GM12874 (cell line): ENCODE measurements around the gene CHCHD4.

Source experiments
- CTCF ChIP-seq: IDR thresholded peaks from 2 replicates; pipeline ENCODE4 v1.5.1; 2011; ENCODE audit warnings: low read depth, mild to moderate bottlenecking, control low read depth, low read length, moderate library complexity; ENCODE audit not compliant: insufficient read depth

Gene CHCHD4

DNA sequence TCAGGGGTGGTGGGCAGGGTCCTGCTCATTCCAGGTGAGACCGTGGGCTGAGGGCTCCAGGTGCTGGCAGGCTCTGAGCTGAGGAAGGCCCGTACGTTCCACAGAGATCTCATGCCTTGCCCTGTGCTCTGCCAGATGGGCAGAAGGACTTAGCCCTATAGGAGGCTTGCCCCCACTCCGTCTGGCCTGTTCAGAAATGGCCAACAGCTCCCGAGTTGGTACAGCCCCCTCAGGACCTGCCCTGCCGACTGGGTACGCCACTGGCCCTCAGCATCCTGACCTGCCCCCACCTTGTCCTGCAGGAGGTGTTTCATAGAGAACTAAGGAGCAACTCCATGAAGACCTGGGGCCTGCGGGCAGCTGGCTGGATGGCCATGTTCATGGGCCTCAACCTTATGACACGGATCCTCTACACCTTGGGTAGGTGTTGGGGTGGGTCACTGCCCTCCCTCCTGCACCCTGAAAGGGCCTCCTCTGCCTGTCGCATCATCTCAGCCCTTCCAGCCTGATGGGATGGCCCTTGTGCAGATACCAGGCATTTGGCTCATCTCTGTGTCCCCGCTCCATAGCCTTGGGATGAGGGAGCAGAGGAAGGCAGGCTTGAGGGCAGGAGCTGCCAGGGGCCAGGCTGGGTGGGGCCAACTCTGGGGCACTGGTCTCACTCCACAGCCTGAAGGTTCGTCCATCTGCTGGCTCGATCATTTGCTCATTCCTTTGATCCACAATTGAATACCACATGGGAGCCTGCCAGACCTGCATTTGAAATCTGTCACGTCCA, 14.4 kb upstream of the CHCHD4 start:
- no peak for TF ChIP-seq CTCF

DNA sequence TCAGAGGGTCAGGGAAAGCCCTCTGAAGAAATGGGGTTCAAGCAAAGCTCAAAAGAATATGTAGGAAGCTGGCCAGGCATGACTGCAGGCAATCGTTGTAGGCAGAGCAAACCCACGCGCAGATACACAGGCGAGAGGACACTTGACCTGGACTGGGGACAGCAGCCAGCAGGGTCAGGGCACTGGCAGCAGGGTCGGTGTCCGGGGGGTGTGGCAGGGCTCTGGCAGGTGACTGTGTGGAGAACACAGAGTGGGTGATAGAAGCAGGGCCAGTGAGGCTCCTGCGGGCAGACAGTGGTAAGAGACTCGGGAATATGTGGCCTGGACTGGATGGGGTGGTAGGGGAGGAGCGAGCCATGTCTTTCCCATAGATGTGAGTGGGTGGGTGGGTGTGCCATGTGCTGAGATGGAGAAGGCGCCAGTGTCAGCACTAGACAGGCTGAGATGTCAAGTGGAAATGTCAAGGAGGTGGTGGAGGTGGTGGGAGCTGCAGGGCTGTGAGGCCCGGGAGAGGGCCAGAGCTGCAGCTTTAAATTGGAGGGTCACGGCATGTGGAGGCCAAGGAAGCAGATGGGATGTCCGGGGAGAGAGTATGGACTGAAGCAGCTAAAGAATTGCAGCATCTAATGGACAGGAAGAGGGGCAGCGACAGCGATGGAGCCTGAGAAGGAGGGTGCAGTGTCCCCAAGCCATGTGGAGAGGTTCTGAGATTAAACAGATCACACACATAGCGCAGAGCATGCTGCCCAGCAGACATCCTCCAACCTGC, 13.6 kb upstream of the CHCHD4 start:
- TF ChIP-seq CTCF = no peak

- no peak for TF ChIP-seq CTCF
Measured at GRCh38 chr3:14137445-14137844, 12.8 kb upstream of the CHCHD4 start.

DNA sequence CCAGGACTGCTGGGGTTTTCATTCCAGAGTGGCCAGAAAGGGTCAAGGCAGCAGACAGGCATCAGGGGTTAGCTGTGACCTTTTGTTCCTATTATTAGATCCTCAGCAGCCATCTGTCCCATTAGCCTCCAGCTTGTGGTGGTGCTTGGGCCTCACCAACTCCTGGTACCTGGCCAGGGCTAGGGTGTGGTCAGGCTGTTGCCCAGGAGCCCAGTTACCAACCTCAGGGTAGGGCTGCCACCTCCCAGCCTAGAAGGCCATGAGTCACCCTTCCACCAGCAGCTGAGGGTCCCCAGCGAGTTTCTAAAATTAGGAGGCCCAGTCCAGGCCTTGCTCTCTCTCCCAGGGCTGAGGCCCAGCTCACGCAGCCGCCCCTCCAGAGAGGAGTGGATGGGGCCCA, 12.3 kb upstream of the CHCHD4 start:
- TF ChIP-seq CTCF = no peak

DNA sequence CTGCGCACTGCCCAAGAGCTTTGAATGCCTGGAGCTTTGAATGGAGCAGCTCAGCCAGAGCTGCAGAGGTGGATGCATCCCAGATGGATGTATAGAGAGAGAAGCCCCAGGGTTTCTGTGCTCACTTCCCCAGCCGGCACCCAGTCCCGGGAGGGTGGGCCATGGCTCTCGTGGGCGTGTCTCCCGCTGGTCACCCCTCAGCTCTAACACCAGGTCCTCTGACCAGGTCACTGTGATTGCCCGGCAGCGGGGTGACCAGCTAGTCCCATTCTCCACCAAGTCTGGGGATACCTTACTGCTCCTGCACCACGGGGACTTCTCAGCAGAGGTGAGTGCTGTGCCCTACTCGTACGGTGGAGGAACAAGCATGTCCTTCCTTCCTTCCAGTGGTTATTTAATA, 10.9 kb upstream of the CHCHD4 start:
- no peak for TF ChIP-seq CTCF

- TF ChIP-seq CTCF = no peak
Measured at GRCh38 chr3:14134291-14134690, 9.6 kb upstream of the CHCHD4 start.

GRCh38 chr3:14133876-14134275, 9.2 kb upstream of the CHCHD4 start:
- no peak for TF ChIP-seq CTCF
